ENCODE results near the gene SLC24A3. TPM values are rescaled to one million over a fixed set of nuclear protein-coding genes. Genes with fewer than 3 reads are reported as not detected.
A peak's percentile ranks its signal among the peaks of the same experiment; 100 is the strongest.
"Not testable (repeated sequence)": the region's sequence is repeated elsewhere in the genome, so short reads cannot be mapped to it uniquely, and the experiment has no call there.

The SLC24A3 gene
- total RNA-seq, 2 donors from 2014 or later: 0.07 TPM; not detected in 1

GRCh38 chr20:19661717-19662636, 449.5 kb downstream of the SLC24A3 start:
- Mint-ChIP-seq H3K27ac (no peak overlapping the region), H3K4me1 (ENCODE audit: low read depth) (no peaks in the 10 kb centered on the region), H3K27me3 (ENCODE audit: low read depth) (peaks cover 38% of the 10 kb centered on the region), H3K4me3 (no peak overlapping the region), H3K9me3 (no peaks in the 10 kb centered on the region), H3K36me3 (ENCODE audit: insufficient read depth in 2 of 2) (no peaks in the 10 kb centered on the region)
- peak; percentile 35 to 46 for ATAC-seq (replicated peaks in 1 of 2)
- peak; percentile 22 to 48 for DNase-seq

DNA sequence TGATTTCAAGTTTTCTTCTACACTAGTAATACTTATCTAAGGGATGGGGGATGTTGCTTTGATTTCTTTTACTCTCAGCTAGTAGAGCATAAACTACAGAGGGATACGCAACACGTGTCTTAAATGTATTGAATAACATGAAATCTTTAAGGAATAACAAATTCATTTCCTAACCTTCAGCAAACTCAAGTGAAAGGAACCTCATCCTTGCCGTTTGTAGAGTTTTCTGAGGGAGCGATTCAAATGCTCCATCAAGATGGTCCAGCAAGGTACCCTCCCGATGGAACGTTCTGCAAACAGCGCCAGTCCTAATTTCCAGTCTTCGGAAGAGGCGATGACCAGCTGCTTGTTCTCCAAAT, 450.2 kb downstream of the SLC24A3 start:
- Mint-ChIP-seq H3K36me3 (ENCODE audit: insufficient read depth in 2 of 2) (no peaks in the 10 kb centered on the region), H3K27me3 (ENCODE audit: low read depth) (peaks cover 35% of the 10 kb centered on the region)

GRCh38 chr20:19668418-19668817, 456.0 kb downstream of the SLC24A3 start:
- H3K4me1 Mint-ChIP-seq (ENCODE audit: low read depth): no peaks in the 10 kb centered on the region
- peaks cover 24% of the 10 kb centered on the region for H3K27me3 Mint-ChIP-seq (ENCODE audit: low read depth)
- ATAC-seq (replicated peaks in 1 of 2) (no peak), DNase-seq (no peak)
- no peaks in the 10 kb centered on the region for H3K9me3 Mint-ChIP-seq
- H3K4me3 Mint-ChIP-seq: no peak overlapping the region
- H3K36me3 Mint-ChIP-seq (ENCODE audit: insufficient read depth in 2 of 2): no peaks in the 10 kb centered on the region
- no peak overlapping the region for H3K27ac Mint-ChIP-seq

More for the DNA sequence above, 450.2 kb downstream of the SLC24A3 start:
- no peak overlapping the region for H3K27ac Mint-ChIP-seq
- no peak overlapping the region for H3K4me3 Mint-ChIP-seq
- ATAC-seq (replicated peaks in 1 of 2) (no peak), DNase-seq (no peak)
- no peaks in the 10 kb centered on the region for H3K9me3 Mint-ChIP-seq
- no peaks in the 10 kb centered on the region for H3K4me1 Mint-ChIP-seq (ENCODE audit: low read depth)

DNA sequence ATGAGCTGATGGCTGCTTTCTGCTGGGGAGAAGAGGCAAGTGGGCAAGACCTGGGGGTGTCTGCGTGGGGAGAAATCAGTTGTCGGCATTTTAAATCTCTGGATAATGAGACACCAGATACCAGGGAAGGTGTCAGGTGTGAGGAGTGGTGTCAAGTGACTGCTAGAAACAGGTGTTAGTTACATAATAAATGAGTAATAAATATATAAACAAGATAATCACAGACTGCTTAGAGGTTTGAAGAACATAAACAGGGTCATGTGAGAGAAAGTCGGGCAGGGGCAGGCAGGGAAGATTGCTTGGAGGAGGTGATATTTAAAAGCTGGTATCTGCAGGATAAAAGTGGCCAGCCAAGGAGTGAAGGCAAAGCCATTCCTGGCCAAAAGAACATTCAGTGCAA, 458.4 kb downstream of the SLC24A3 start:
- ATAC-seq (replicated peaks in 1 of 2) (no peak), DNase-seq (no peak)
- Mint-ChIP-seq H3K4me1 (ENCODE audit: low read depth) (no peaks in the 10 kb centered on the region), H3K9me3 (no peaks in the 10 kb centered on the region), H3K36me3 (ENCODE audit: insufficient read depth in 2 of 2) (no peaks in the 10 kb centered on the region), H3K4me3 (no peak overlapping the region), H3K27ac (no peak overlapping the region), H3K27me3 (ENCODE audit: low read depth) (peaks cover 13% of the 10 kb centered on the region)

GRCh38 chr20:19671374-19671773, 458.9 kb downstream of the SLC24A3 start:
- DNase-seq (no peak), ATAC-seq (replicated peaks in 1 of 2) (no peak)
- no peaks in the 10 kb centered on the region for H3K9me3 Mint-ChIP-seq
- no peaks in the 10 kb centered on the region for H3K36me3 Mint-ChIP-seq (ENCODE audit: insufficient read depth in 2 of 2)
- no peak overlapping the region for H3K4me3 Mint-ChIP-seq
- peaks cover 13% of the 10 kb centered on the region for H3K27me3 Mint-ChIP-seq (ENCODE audit: low read depth)
- H3K4me1 Mint-ChIP-seq (ENCODE audit: low read depth): no peaks in the 10 kb centered on the region
- no peak overlapping the region for H3K27ac Mint-ChIP-seq

DNA sequence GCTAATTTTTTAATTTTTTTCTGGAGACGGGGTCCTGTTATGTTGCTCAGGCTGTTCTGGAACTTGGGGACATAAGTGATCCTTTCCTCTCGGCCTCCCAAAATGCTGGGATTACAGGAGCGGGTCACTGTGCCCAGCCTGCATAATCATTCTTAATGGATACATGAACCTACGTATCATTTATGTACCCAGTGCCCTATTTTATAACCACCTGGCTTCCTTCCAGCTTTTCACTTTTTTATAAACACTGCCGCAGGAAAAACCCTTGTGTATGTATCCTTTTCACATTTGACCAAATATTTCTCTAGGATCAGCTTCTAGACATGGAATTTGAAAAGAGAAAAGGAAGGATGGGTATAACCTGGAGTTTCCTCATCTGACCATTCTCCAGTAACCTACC, 460.1 kb downstream of the SLC24A3 start:
- Mint-ChIP-seq H3K27me3 (ENCODE audit: low read depth) (peaks cover 13% of the 10 kb centered on the region), H3K9me3 (no peaks in the 10 kb centered on the region), H3K36me3 (ENCODE audit: insufficient read depth in 2 of 2) (no peaks in the 10 kb centered on the region), H3K4me3 (no peak overlapping the region), H3K27ac (no peak overlapping the region), H3K4me1 (ENCODE audit: low read depth) (no peaks in the 10 kb centered on the region)
- DNase-seq (no peak), ATAC-seq (replicated peaks in 1 of 2) (no peak)

GRCh38 chr20:19673575-19673974, 461.1 kb downstream of the SLC24A3 start:
- H3K4me1 Mint-ChIP-seq (ENCODE audit: low read depth): no peaks in the 10 kb centered on the region
- no peak for ATAC-seq (replicated peaks in 1 of 2)
- DNase-seq: no peak
- peaks cover 13% of the 10 kb centered on the region for H3K27me3 Mint-ChIP-seq (ENCODE audit: low read depth)
- no peaks in the 10 kb centered on the region for H3K9me3 Mint-ChIP-seq
- no peak overlapping the region for H3K4me3 Mint-ChIP-seq
- H3K36me3 Mint-ChIP-seq (ENCODE audit: insufficient read depth in 2 of 2): no peaks in the 10 kb centered on the region
- no peak overlapping the region for H3K27ac Mint-ChIP-seq

- ATAC-seq (replicated peaks in 1 of 2) (no peak), DNase-seq (no peak)
- Mint-ChIP-seq H3K9me3 (peaks cover 4% of the 10 kb centered on the region in 2 donors), H3K27ac (no peak overlapping the region), H3K4me1 (ENCODE audit: low read depth) (no peaks in the 10 kb centered on the region), H3K36me3 (ENCODE audit: insufficient read depth in 2 of 2) (peaks cover 0 to 2% of the 10 kb centered on the region in 2 donors), H3K4me3 (no peak overlapping the region), H3K27me3 (ENCODE audit: low read depth) (peaks cover 4% of the 10 kb centered on the region)
These were observed 463.8 kb downstream of the SLC24A3 start for GRCh38 chr20:19676202-19676601.

- Mint-ChIP-seq H3K27ac (no peak overlapping the region), H3K4me1 (ENCODE audit: low read depth) (no peaks in the 10 kb centered on the region), H3K36me3 (ENCODE audit: insufficient read depth in 2 of 2) (peaks cover 0 to 2% of the 10 kb centered on the region in 2 donors), H3K4me3 (no peak overlapping the region), H3K9me3 (peaks cover 4% of the 10 kb centered on the region in 2 donors), H3K27me3 (ENCODE audit: low read depth) (no peaks in the 10 kb centered on the region)
- DNase-seq (no peak), ATAC-seq (replicated peaks in 1 of 2) (no peak)
These were observed 464.9 kb downstream of the SLC24A3 start for GRCh38 chr20:19677336-19677735.

- not testable (repeated sequence) for H3K4me3 Mint-ChIP-seq; H3K4me1 Mint-ChIP-seq (ENCODE audit: low read depth); H3K27me3 Mint-ChIP-seq (ENCODE audit: low read depth); H3K27ac Mint-ChIP-seq; DNase-seq; H3K9me3 Mint-ChIP-seq; H3K36me3 Mint-ChIP-seq (ENCODE audit: insufficient read depth in 2 of 2); ATAC-seq (replicated peaks in 1 of 2)
These were observed 466.1 kb downstream of the SLC24A3 start for GRCh38 chr20:19678591-19678990.

- Mint-ChIP-seq H3K27ac (no peak overlapping the region), H3K4me1 (ENCODE audit: low read depth) (no peaks in the 10 kb centered on the region), H3K9me3 (peaks cover 4% of the 10 kb centered on the region in 2 donors), H3K4me3 (no peak overlapping the region), H3K36me3 (ENCODE audit: insufficient read depth in 2 of 2) (peaks cover 0 to 2% of the 10 kb centered on the region in 2 donors), H3K27me3 (ENCODE audit: low read depth) (no peaks in the 10 kb centered on the region)
- ATAC-seq (replicated peaks in 1 of 2): no peak
- DNase-seq: no peak
These were observed 467.6 kb downstream of the SLC24A3 start for GRCh38 chr20:19679900-19680495.

DNA sequence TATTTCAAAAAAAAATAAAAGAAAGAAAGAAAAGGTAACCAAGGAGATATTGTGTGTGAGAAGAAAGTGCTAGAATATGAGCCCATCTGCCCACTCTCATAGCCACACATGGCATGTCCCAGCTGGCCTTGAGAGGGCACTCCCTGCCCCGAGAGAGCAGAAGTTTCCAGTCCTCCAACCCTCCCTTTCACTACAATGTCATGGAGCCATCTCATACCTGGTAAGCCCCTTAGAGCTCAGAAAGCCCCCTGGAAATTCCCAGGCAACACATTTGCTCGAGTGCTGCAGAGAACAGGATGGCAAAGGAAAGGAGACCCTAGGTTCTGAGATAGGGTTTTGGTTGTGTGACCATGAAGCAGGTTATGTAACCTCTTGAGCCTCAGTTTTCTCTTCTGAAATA, 469.8 kb downstream of the SLC24A3 start:
- H3K36me3 Mint-ChIP-seq (ENCODE audit: insufficient read depth in 2 of 2): peaks cover 0 to 2% of the 10 kb centered on the region in 2 donors

GRCh38 chr20:19683188-19683587, 470.7 kb downstream of the SLC24A3 start:
- H3K36me3 Mint-ChIP-seq (ENCODE audit: insufficient read depth in 2 of 2): peaks cover 0 to 2% of the 10 kb centered on the region in 2 donors
- ATAC-seq (replicated peaks in 1 of 2): no peak
- no peaks in the 10 kb centered on the region for H3K27me3 Mint-ChIP-seq (ENCODE audit: low read depth)
- H3K4me1 Mint-ChIP-seq (ENCODE audit: low read depth): no peaks in the 10 kb centered on the region
- H3K9me3 Mint-ChIP-seq: peaks cover 4% of the 10 kb centered on the region in 2 donors
- no peak overlapping the region for H3K27ac Mint-ChIP-seq
- H3K4me3 Mint-ChIP-seq: no peak overlapping the region
- DNase-seq: no peak

More for the DNA sequence above, 469.8 kb downstream of the SLC24A3 start:
- Mint-ChIP-seq H3K27ac (no peak overlapping the region), H3K9me3 (peaks cover 4% of the 10 kb centered on the region in 2 donors), H3K4me3 (no peak overlapping the region), H3K4me1 (ENCODE audit: low read depth) (no peaks in the 10 kb centered on the region), H3K27me3 (ENCODE audit: low read depth) (no peaks in the 10 kb centered on the region)
- ATAC-seq (replicated peaks in 1 of 2): no peak
- DNase-seq: no peak
